GM12891 (cell line): ENCODE results near the gene CLN5.
A peak's percentile ranks its signal among the peaks of the same experiment; 100 is the strongest.
"Not testable (repeated sequence)": the region's sequence is repeated elsewhere in the genome, so short reads cannot be mapped to it uniquely, and the experiment has no call there.

Source experiments
- DNase-seq: peaks from one replicate; pipeline ENCODE4 v3.0.0; 2011; ENCODE audit warnings: low spot score; ENCODE audit not compliant: insufficient read length
- FAIRE-seq: peaks from 2 replicates; lab custom pipeline; 2011; peaks lifted over from hg19 to GRCh38; lab: Jason Lieb, UNC
- PAX5 ChIP-seq: IDR thresholded peaks from 2 replicates; pipeline ENCODE4 v1.6.1; 2011; ENCODE audit warnings: low read length, moderate library complexity, mild to moderate bottlenecking; ENCODE audit not compliant: insufficient read depth, severe bottlenecking
- POLR2A ChIP-seq: IDR thresholded peaks from 2 replicates; pipeline ENCODE4 v1.6.1; 2011; ENCODE audit warnings: low read depth, low read length, control low read depth
- POLR2AphosphoS5 ChIP-seq: IDR thresholded peaks from 2 replicates; pipeline ENCODE4 v1.6.1; 2011; ENCODE audit warnings: low read depth, low read length, control low read depth
- POU2F2 ChIP-seq: IDR thresholded peaks from 2 replicates; pipeline ENCODE4 v1.6.1; 2011; ENCODE audit warnings: low read depth, mild to moderate bottlenecking, control low read depth, low read length, moderate library complexity
- SPI1 ChIP-seq: IDR thresholded peaks from 2 replicates; pipeline ENCODE4 v1.6.1; 2011; ENCODE audit warnings: low read depth, low read length, control low read depth
- TAF1 ChIP-seq: IDR thresholded peaks from 2 replicates; pipeline ENCODE4 v1.6.1; 2011; ENCODE audit warnings: low read depth, low read length, control low read depth

CLN5 gene

DNA sequence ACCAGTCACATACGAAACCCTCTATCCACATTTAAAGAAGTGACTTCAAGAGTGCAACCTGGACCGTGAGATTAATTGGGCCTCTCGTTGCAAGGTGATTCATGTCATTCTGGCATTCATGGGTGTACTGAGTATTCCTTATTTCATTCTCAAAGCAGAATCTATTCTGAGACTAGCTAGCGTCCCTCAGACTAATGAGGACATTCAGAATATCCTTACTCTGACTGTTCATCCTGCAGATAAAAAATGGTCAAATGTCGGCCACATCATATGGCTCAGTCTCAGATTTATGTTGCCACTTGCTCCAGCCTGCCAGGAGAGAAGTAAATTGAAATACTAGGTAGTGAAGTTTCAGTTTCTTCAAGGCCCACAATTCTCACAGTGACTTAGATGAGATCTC lies 36.2 kb upstream of the CLN5 start:
- TF ChIP-seq POLR2AphosphoS5 (no peak), SPI1 (no peak), PAX5 (no peak), POU2F2 (no peak), POLR2A (no peak), TAF1 (no peak)
- no peak for DNase-seq
- FAIRE-seq: no peak

DNA sequence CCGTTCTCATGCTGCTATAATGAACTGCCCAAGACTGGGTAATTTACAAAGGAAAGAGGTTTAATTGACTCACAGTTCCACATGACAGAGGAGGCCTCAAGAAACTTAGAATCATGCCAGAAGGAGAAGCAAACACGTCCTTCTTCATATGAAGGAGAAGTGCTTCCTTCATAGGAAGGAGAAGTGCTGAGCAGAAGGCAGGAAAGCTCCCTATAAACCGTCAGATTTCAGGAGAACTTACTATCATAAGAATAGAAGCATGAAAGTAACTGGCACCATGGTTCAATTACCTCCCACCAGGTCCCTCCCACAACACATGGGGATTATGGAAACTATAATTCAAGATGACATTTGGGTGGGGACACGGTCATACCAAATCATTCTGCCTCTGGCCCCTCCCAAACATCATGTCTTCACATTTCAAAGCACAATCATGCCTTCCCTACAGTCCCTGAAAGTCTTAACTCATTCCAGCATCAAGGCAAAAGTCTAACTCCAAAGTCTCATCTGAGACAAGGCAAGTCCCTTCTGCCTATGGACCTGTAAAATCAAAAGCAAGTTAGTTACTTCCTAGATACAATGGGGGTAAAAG lies 32.9 kb upstream of the CLN5 start:
- TF ChIP-seq PAX5: no peak
- no peak for TF ChIP-seq TAF1
- no peak for TF ChIP-seq SPI1
- no peak for TF ChIP-seq POLR2A
- no peak for TF ChIP-seq POLR2AphosphoS5
- TF ChIP-seq POU2F2: no peak
- DNase-seq (no peak), FAIRE-seq (no peak)

DNA sequence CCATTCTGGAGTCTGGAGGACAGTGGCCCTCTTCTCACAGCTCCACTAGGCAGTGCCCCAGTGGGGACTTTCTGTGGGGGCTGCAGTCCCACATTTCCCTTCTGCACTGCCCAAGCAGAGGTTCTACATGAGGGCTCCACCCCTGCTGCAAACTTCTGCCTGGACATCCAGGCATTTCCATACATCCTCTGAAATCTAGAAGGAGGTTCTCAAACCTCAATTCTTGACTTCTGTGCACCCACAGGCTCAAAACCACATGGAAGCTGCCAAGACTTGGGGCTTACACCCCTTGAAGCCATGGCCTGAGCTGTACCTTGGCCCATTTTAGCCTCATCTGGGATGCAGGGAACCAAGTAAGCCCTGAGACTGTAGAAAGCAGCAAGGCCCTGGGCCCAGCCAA lies 32.1 kb upstream of the CLN5 start:
- FAIRE-seq, DNase-seq: not testable (repeated sequence)

DNA sequence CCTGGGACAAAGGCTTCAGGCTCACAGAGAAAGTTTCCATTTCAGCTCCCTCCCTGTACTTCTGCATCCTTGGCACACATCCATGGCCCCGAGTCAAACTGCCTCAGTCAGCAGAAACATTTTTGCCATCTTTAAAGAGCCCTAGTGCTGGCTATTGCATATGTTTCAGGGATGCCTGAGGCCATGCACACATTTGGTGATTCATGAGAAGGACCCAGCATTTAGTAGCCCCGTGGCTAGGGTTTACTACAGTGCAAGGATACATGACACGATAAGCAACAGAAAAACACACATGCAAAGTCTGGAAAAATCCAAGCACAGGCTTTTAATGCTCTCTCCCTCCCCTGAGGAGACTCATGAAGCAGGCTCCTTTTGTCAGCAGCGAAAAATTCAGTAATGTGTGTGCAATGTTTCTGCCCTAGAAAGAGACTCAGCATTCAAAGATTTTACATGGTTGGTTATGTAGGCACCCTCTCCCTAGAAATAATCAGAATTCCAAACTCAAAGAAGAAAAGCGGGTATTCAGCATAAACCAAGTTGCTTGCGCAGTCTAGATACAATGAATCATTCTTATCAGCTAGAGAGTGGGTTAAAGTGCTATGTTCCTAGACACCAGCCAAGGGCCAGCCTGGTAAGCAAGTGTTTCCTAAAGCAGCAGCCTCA lies 26.0 kb upstream of the CLN5 start:
- DNase-seq (no peak), FAIRE-seq (no peak)
- no peak for TF ChIP-seq POU2F2
- TF ChIP-seq POLR2A: no peak
- no peak for TF ChIP-seq PAX5
- no peak for TF ChIP-seq SPI1
- TF ChIP-seq POLR2AphosphoS5: no peak
- no peak for TF ChIP-seq TAF1

DNA sequence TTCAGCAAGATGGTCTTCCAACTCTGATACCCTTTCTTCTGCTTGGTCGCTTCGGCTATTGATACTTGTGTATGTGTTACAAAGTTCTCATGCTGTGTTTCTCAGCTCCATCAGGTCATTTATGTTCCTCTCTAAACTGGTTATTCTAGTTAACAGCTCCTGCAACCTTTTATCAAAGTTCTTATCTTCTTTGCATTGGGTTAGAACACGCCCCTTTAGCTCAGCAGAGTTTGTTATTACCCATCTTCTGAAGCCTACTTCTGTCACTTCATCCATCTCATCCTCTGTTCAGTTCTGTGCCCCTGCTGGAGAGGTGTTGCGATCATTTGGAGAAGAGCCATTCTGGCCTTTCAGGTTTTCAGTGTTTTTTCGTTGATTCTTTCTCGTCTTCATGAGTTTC lies 24.9 kb upstream of the CLN5 start:
- no peak for FAIRE-seq

DNA sequence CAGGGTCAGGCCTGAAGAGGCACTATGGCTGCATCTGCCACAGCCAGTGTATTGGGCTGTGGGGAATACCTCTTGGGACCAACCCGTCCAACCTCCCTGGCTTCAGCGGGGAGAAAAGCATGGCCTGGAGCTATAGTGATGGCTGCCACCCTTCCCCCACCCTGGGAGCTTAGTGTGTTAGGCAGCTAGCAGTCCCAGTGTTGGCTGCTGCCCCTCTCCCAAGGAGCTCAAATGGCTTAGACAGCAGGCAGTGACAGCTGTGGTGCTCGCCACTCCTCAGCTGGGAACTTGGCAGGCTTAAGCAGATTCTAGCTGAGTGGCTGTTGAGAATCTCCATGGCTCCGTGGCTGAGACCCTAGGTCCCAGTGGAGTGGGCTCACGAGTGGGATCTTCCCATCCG lies 23.8 kb upstream of the CLN5 start:
- DNase-seq (no peak), FAIRE-seq (no peak)
- no peak for TF ChIP-seq SPI1
- no peak for TF ChIP-seq POU2F2
- TF ChIP-seq POLR2AphosphoS5: no peak
- TF ChIP-seq POLR2A: no peak
- TF ChIP-seq PAX5: no peak
- TF ChIP-seq TAF1: no peak

More for the DNA sequence above, 24.9 kb upstream of the CLN5 start:
- DNase-seq: no peak
- TF ChIP-seq POLR2A (no peak), PAX5 (no peak), TAF1 (no peak)

DNA sequence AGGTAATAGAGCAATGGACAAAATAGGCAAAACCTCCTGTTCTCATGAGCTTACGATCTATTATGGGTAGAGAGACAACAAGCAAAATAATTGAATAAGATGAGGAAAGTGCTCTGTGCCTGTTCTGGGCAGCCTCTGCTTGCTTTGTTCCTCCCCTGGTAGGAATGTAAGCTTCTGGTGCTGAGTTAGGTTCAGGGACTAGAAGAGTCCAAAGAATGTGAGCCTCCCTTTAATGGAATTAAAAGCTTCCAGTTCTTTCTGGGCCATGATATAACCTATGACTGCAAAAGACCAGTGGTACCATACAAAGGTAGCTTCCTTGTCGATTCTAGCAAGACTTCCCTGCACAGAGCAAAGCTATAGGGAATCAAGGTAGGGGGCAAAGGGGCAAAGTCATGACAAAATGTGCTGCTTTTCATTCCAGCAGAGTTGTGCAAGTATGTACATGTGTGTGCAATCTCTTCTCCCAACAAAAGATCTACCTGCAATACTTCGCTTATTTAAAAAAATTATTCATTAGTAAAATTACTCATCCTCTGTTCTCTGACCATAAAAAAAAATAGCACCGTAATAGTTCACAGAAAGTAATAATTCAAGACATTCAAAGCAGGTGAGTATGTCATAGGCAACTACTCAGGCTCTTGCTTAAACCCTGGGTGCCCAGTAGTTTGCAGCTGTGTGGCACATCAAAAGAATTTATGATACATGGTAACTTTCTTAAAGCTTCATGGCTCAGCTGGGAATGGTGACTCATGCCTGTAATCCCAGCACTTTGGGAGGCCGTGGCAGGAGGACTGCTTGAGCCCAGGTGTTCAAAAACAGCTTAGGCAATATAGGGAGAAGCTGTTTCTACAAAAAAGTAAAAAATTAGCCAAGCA lies 22.2 kb upstream of the CLN5 start:
- TF ChIP-seq POLR2AphosphoS5 (no peak), POLR2A (no peak), SPI1 (no peak), PAX5 (no peak)
- DNase-seq (no peak), FAIRE-seq (no peak)

DNA sequence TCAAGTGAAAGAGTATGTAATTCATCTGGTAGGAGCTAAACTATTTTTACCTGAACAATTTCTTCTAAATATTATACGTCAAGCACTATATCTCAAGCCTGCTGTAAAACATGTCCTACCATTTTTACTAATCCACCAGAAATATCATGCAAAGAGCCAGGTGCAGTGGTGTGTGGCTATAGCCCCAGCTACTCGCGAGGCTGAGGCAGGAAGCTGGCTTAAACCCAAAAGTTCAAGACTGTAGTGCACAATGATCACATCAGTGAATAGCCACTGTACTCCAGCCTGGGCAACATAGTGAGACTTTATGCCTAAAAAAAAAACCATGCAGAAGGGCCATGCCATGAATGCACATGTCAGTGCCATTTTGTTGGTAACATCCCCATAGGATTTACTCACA lies 20.7 kb upstream of the CLN5 start:
- DNase-seq (no peak), FAIRE-seq (peak; percentile 71)
- no peak for TF ChIP-seq TAF1
- TF ChIP-seq POLR2AphosphoS5: no peak
- TF ChIP-seq POLR2A: no peak
- TF ChIP-seq POU2F2: no peak
- TF ChIP-seq SPI1: no peak
- no peak for TF ChIP-seq PAX5

DNA sequence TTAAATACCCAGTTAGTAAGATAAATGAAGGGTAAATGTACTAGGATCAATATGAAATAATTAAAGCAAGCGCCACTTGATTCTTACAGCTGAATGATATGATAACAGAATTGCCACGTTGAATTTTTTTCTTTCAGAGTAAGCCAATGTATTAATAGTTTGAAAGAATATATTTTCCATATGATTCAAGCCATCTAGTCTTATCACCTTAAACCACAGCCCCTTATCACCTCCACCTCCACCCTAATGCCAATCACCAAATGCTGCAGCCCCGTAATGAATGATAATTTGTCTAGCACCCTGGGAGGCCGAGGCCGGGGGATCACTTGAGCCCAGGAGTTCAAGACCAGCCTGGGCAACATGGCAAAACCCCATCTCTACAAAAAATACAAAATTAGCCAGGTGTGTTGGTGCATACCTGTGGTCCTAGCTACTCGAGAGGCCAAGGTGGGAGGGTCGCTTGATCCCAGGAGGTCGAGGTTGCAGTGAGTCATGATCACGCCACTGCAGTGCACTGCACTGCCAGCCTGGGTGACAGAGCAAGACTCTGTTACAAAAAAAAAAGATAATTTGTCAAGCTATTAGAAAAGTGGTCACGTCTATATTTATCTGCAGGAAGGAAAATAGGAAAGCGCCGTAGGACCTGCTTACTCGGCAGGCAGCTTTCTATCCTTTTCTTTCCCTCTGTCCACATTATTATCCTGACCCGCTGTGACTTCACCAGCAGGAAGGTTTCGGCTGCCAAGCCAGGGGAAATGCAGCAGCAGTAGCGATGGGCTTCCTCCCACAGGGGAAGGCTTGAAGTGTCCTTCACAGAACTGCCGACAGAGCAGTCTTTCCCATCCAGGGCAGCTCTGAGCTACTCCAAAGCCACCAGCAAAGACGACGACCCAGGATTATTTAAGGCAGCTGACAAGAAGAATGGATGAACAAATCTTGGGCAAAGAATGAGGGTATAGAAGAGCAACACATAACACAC lies 19.7 kb upstream of the CLN5 start:
- FAIRE-seq (no peak), DNase-seq (no peak)
- TF ChIP-seq SPI1: no peak
- no peak for TF ChIP-seq TAF1
- no peak for TF ChIP-seq POLR2A
- no peak for TF ChIP-seq POU2F2
- TF ChIP-seq POLR2AphosphoS5: no peak
- no peak for TF ChIP-seq PAX5
